Measurements from ENCODE around the gene ERP44.
"Not testable (repeated sequence)": the region's sequence is repeated elsewhere in the genome, so short reads cannot be mapped to it uniquely, and the experiment has no call there.

The ERP44 gene

GRCh38 chr9:100021931-100022330 lies 76.9 kb downstream of the ERP44 start:
- FAIRE-seq (no peak), DNase-seq (ENCODE audit: insufficient read length) (no peak)
- TF ChIP-seq POLR2AphosphoS5 (IDR thresholded peaks at IDR 0.05; ENCODE audit: low read depth, low read length): no peak
- TF ChIP-seq TAF1 (IDR thresholded peaks at IDR 0.05; ENCODE audit: borderline replicate concordance, low read depth, low read length): no peak
- no peak for TF ChIP-seq POLR2A (IDR thresholded peaks at IDR 0.05; ENCODE audit: low read depth, low read length)

DNA sequence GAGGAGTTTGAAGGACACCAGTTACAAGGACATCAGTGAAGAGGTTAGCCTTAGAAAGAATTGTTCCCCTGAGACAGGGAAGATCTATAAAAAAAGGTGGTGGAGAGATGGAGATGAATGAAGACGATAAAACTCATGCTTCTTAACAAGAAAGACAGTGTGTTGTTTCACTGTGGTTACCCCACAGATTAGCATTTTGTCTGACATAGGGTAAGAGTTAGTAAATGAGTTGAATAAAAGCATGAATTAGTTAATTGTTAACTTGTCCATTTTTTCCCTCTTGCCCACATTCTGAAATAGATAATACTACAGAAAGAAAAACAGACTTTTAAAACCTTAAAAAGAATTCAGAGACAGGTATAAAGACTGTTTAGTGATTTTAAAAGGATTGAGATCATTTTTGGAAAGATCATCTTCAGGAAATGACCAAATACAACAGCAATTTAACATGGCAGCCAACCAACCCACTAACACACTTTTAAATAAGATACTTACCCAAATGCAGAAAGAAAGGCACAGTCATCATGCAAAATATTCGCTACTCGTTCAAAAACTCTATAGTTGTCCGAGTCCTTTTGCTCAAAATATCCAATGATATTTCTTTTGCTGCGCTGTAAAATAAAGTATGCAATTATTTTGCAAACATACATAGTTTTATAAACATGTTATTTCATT lies 78.5 kb downstream of the ERP44 start:
- no peak for TF ChIP-seq POLR2A (IDR thresholded peaks at IDR 0.05; ENCODE audit: low read depth, low read length)
- TF ChIP-seq POLR2AphosphoS5 (IDR thresholded peaks at IDR 0.05; ENCODE audit: low read depth, low read length): no peak
- no peak for TF ChIP-seq TAF1 (IDR thresholded peaks at IDR 0.05; ENCODE audit: borderline replicate concordance, low read depth, low read length)
- no peak for DNase-seq (ENCODE audit: insufficient read length)
- peak; percentile 72 for FAIRE-seq

DNA sequence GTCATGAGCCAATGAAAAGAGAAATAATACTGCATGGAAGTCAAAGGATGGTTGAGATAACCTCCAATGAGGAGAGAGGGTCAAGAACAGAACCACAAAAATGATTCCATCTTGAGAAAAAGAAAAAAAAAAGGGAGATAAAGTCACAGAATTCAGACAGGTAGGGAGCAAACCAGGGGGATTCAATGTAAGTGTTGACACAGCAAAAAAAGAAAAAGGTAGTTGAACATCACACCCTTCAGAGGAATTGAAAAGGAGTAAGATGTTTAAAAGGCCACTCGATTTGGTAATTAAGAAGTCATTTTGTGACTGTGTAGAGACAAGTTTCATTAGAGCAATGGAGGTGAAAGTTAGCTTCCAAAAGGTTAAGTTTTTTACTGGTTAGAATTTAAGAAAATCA lies 79.3 kb downstream of the ERP44 start:
- DNase-seq (ENCODE audit: insufficient read length) (no peak), FAIRE-seq (no peak)
- no peak for TF ChIP-seq POLR2A (IDR thresholded peaks at IDR 0.05; ENCODE audit: low read depth, low read length)
- no peak for TF ChIP-seq POLR2AphosphoS5 (IDR thresholded peaks at IDR 0.05; ENCODE audit: low read depth, low read length)
- TF ChIP-seq TAF1 (IDR thresholded peaks at IDR 0.05; ENCODE audit: borderline replicate concordance, low read depth, low read length): no peak

GRCh38 chr9:100014846-100015245 lies 84.0 kb downstream of the ERP44 start:
- no peak for FAIRE-seq
- TF ChIP-seq POLR2AphosphoS5 (IDR thresholded peaks at IDR 0.05; ENCODE audit: low read depth, low read length): no peak
- TF ChIP-seq POLR2A (IDR thresholded peaks at IDR 0.05; ENCODE audit: low read depth, low read length): no peak
- no peak for TF ChIP-seq TAF1 (IDR thresholded peaks at IDR 0.05; ENCODE audit: borderline replicate concordance, low read depth, low read length)
- DNase-seq (ENCODE audit: insufficient read length): no peak

DNA sequence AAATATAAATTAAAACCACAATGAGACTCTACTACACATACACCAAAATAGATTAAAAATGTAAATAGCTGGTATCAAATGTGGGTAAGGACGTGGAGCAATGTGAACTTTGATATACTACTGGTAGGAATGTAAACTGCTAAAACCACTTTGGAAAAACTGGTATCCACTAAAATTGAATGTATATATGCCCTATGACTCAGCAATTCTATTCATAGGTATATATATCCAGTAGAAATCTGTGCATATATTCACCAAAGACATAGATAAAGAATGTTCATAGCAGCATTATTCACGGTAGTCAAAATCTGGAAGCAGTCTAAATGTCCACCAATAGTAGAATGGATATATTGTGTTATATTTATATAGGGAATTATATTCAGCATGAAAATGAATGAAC lies 85.2 kb downstream of the ERP44 start:
- no peak for FAIRE-seq
- DNase-seq (ENCODE audit: insufficient read length): no peak
- no peak for TF ChIP-seq TAF1 (IDR thresholded peaks at IDR 0.05; ENCODE audit: borderline replicate concordance, low read depth, low read length)
- TF ChIP-seq POLR2A (IDR thresholded peaks at IDR 0.05; ENCODE audit: low read depth, low read length): no peak
- no peak for TF ChIP-seq POLR2AphosphoS5 (IDR thresholded peaks at IDR 0.05; ENCODE audit: low read depth, low read length)

DNA sequence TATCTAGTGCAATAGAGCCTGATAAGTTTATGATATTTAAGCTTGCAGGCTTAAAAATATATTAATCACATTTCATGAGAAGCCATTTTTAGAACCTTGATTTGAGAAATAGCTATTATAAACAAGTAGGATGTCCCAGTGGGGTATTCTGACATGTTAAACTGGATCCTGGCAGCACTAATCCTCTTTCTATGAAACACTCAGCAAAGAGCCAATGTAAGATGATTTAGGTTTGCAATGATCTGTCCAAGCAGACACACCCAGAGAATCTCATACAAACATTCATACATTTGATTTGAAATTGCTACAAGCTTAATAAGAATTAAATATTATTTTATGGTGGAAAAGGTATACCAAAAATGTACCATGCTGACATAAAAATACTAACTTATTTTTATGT lies 86.5 kb downstream of the ERP44 start:
- FAIRE-seq: no peak
- TF ChIP-seq POLR2AphosphoS5 (IDR thresholded peaks at IDR 0.05; ENCODE audit: low read depth, low read length) (no peak), POLR2A (IDR thresholded peaks at IDR 0.05; ENCODE audit: low read depth, low read length) (no peak), TAF1 (IDR thresholded peaks at IDR 0.05; ENCODE audit: borderline replicate concordance, low read depth, low read length) (no peak)

DNA sequence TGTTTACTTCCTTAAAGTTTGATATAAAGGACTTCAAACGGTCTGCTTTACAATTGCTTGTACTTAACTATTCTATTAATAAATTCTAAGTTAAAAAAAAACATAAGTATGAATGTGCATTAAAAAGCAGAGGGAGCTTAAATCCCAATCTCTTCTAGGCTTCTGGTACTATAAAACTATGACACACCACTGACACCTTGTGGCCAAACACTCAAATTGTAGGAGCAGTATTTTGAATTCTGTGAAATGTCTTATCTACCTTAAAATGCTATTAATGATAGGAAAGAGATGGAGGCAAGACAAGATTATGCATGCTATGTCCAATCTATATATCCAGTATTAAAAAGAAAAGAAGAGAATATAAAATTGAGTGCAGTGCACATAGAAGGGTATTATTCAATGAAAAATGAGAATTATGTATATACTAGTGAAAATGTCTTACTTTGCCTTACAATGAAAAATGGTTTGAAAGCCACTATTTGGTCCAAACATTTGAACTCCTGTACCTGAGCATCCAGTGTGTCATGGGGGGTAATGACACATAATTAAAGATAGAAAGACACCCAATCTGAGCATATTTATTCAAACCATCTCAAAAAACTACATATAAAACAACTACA lies 87.6 kb downstream of the ERP44 start:
- DNase-seq (ENCODE audit: insufficient read length) (no peak), FAIRE-seq (peak; percentile 38)
- TF ChIP-seq TAF1 (IDR thresholded peaks at IDR 0.05; ENCODE audit: borderline replicate concordance, low read depth, low read length) (no peak), POLR2AphosphoS5 (IDR thresholded peaks at IDR 0.05; ENCODE audit: low read depth, low read length) (no peak), POLR2A (IDR thresholded peaks at IDR 0.05; ENCODE audit: low read depth, low read length) (no peak)

More for the DNA sequence above, 86.5 kb downstream of the ERP44 start:
- DNase-seq (ENCODE audit: insufficient read length): no peak

DNA sequence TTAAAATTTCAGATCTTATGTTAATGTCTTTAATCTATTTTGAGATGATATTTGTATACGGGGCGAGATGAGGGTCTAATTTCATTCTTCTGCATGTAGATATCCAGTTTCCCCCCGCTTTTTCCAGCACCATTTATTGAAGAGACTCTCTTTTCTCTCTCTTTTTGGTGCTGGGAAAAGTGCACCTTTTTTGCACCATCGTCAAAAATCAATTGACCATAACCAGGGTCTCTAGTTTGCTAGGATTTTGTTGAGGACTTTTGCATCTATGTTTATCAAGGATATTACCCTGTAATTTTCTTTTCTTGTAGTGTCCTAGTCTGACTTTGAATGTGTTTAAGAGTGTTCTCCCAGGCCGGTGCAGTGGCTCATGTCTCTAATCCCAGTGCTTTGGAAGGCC lies 99.0 kb downstream of the ERP44 start:
- DNase-seq (ENCODE audit: insufficient read length): no peak
- TF ChIP-seq TAF1 (IDR thresholded peaks at IDR 0.05; ENCODE audit: borderline replicate concordance, low read depth, low read length): no peak
- no peak for TF ChIP-seq POLR2AphosphoS5 (IDR thresholded peaks at IDR 0.05; ENCODE audit: low read depth, low read length)
- TF ChIP-seq POLR2A (IDR thresholded peaks at IDR 0.05; ENCODE audit: low read depth, low read length): no peak
- FAIRE-seq: no peak

DNA sequence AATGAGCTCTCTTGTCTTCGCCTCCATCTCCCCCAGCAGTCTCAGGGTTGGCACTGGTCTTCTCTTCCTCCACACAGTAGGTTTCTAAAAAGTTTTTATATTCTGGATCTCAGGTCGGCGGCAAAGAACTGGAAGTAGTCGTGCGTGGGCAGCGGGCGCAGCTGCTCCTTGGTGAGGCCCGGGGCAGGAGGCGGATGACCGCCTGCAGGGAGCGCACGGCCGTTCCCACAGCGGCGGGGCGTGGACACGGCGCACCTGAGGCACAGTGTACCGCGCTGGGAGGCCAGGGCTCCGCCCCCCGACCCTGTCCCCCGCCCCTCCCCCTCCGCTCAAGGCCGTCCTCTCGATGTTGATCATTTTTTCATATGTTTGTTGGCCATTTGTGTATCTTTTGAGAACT lies 99.9 kb downstream of the ERP44 start:
- no peak for TF ChIP-seq POLR2AphosphoS5 (IDR thresholded peaks at IDR 0.05; ENCODE audit: low read depth, low read length)
- TF ChIP-seq TAF1 (IDR thresholded peaks at IDR 0.05; ENCODE audit: borderline replicate concordance, low read depth, low read length): no peak
- no peak for TF ChIP-seq POLR2A (IDR thresholded peaks at IDR 0.05; ENCODE audit: low read depth, low read length)
- DNase-seq (ENCODE audit: insufficient read length) (no peak), FAIRE-seq (no peak)

DNA sequence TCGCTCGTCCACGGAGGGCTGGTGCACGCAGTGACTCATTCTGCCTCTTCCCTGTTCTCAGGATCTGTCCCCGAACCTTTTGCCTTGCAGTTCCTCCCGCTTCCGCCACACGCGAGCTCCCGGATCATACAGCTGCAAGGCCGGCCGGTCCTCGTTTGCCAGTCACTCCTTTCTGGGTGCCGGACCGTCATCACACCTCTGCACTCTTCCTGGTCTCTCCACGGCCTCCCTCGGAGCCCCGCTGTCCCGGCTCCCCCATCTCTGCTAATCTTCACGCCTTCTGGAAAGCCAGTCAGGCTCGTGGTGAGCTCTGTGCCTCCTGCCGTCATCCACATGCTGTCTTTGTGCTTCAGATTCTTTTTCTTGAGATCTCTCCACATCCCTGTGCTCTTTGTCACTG lies 100.5 kb downstream of the ERP44 start:
- no peak for FAIRE-seq
- TF ChIP-seq POLR2A (IDR thresholded peaks at IDR 0.05; ENCODE audit: low read depth, low read length): no peak
- no peak for TF ChIP-seq TAF1 (IDR thresholded peaks at IDR 0.05; ENCODE audit: borderline replicate concordance, low read depth, low read length)
- TF ChIP-seq POLR2AphosphoS5 (IDR thresholded peaks at IDR 0.05; ENCODE audit: low read depth, low read length): no peak
- no peak for DNase-seq (ENCODE audit: insufficient read length)

- not testable (repeated sequence) for FAIRE-seq; DNase-seq (ENCODE audit: insufficient read length)
These were observed 108.3 kb downstream of the ERP44 start for GRCh38 chr9:99990508-99990907.

DNA sequence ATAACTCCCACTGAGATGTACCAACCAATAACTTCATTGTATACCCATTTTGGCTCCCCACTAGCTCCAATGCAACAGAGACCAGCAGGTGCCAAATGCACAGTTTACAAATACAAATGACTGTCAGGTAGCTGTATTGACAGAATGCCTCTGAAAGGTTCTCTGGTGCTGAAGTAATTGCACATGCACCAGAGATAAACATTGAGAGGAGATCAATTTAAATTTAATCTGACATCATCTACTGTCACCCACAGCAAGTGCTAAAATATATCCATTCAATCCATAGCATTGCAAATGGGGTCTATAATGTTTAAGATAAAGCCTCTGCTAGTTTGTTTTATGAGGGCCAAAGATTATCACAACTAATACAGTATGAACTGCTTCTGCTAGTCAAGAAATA lies 112.2 kb downstream of the ERP44 start:
- TF ChIP-seq TAF1 (IDR thresholded peaks at IDR 0.05; ENCODE audit: borderline replicate concordance, low read depth, low read length): no peak
- TF ChIP-seq POLR2AphosphoS5 (IDR thresholded peaks at IDR 0.05; ENCODE audit: low read depth, low read length): no peak
- TF ChIP-seq POLR2A (IDR thresholded peaks at IDR 0.05; ENCODE audit: low read depth, low read length): no peak
- no peak for FAIRE-seq
- DNase-seq (ENCODE audit: insufficient read length): no peak
